ENCODE results near the gene BANF2. TPM values are rescaled to one million over a fixed set of nuclear protein-coding genes. Genes with fewer than 3 reads are reported as not detected.
A peak's percentile ranks its signal among the peaks of the same experiment; 100 is the strongest.

Gene BANF2
- total RNA-seq, 3 donors from 2014 or later: not detected

DNA sequence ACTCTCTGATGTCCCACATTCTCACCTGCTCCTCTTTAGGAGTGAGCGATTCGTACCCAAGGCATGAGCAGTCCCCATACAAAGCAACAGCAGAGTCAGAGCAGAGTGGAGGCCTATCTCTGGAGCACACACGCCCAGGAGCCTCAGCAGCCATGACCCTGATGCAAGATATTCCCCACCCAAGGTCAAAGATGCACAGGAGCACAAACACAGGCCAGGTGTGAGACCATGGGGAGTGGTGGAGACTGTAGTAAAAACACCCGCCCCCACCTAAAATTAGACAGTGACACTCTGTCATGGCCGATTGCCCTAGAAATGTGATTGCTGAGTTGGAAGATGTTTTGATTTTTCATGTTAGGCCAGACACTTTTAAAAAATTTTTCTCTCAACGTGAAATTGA, 39.1 kb upstream of the BANF2 start:
- intact Hi-C loops (cut with DNase I; ENCODE audit: low total_unique reads): no loop called here
- no peaks in the 10 kb centered on the region for H3K9me3 ChIP-seq
- no peak for DNase-seq (ENCODE audit: low spot score in 2 of 2)
- peak overlapping the region; percentile 37 to 66 for H3K27ac ChIP-seq
- H3K4me1 ChIP-seq: no peaks in the 10 kb centered on the region
- H3K36me3 ChIP-seq: no peaks in the 10 kb centered on the region
- H3K27me3 ChIP-seq: no peaks in the 10 kb centered on the region
- TF ChIP-seq POLR2AphosphoS5 (IDR thresholded peaks at IDR 0.05): no peak
- H3K4me3 ChIP-seq: no peak overlapping the region

DNA sequence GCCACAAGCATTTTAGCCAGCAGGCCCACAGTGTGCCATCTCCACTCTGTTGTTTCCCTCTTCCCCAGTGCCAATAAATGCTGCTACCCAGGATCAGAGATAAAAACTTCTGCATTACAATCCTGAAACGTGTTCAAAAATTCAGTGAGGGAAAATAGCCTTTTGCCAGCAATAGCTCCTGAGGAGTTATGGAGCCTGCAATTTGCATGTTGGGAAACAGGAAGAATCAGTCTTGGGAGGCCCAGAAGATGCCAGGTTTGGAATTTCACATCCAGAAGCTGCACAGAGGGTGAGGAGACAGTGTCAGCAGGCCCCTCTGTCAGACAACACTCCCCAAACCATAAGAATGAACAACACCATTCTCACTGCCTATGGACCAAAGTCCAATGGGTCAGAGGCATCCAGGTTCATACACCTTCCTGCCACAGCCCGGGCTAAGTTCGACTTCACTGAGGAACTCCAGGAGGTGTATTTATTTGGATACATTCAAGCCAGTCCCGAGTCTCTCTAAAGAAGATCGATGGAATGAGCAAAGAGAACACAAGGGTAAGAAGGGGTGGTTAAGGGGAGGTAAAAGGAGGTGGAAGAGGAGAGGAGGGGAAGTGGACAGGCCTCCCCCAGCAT, 38.5 kb upstream of the BANF2 start:
- Histone ChIP-seq H3K4me1 (no peaks in the 10 kb centered on the region), H3K9me3 (no peaks in the 10 kb centered on the region), H3K27ac (peak overlapping the region; percentile 37 to 66), H3K4me3 (no peak overlapping the region), H3K36me3 (no peaks in the 10 kb centered on the region), H3K27me3 (no peaks in the 10 kb centered on the region)
- DNase-seq (ENCODE audit: low spot score in 2 of 2): no peak
- TF ChIP-seq CTCF (IDR thresholded peaks at IDR 0.05) (no peak), POLR2AphosphoS5 (IDR thresholded peaks at IDR 0.05) (no peak), POLR2A (IDR thresholded peaks at IDR 0.05) (no peak)
- intact Hi-C loops (cut with DNase I; ENCODE audit: low total_unique reads): no loop called here

DNA sequence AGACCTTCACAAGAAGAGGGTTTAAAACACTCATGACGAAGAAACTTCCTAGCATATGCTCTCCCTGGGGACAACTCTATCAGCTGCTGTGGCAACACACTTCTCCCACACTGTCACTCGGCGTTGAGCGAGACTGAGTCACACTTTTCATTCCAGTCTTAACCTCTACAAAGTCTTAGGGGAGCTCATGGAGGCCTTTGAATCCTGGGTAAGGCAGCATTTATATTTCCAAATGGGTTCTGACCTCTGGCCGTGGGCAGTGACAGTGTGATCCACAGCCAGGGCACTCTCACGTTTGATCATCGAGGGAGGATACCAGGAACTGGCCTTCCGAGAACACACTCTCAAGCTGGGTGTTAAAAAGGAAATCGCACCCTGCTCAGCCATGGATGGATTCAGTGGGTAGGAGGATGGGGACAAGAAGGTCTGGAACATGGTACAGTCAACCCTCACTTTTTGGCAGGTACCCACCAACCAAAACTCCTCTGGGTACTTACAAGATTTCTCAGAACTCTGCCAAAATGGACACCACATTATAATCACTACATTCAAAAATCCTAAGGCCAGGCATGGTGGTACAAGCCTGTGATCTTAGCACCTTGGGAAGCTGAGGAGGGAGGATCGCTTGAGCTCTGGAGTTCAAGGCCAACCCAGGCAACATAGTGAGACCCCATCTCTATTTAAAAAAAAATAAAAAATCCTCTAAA, 37.3 kb upstream of the BANF2 start:
- peak in 1 of 3 donors; percentile 60 for TF ChIP-seq POLR2AphosphoS5 (IDR thresholded peaks at IDR 0.05)
- no peak for TF ChIP-seq CTCF (IDR thresholded peaks at IDR 0.05)
- TF ChIP-seq POLR2A (IDR thresholded peaks at IDR 0.05): no peak
- H3K36me3 ChIP-seq: no peaks in the 10 kb centered on the region
- H3K27me3 ChIP-seq: no peaks in the 10 kb centered on the region
- H3K9me3 ChIP-seq: no peaks in the 10 kb centered on the region
- intact Hi-C loops (cut with DNase I; ENCODE audit: low total_unique reads): no loop called here
- no peak for DNase-seq (ENCODE audit: low spot score in 2 of 2)
- H3K4me1 ChIP-seq: peaks cover 0 to 4% of the 10 kb centered on the region in 2 donors
- peak overlapping the region; percentile 26 to 83 for H3K27ac ChIP-seq
- no peak overlapping the region for H3K4me3 ChIP-seq

GRCh38 chr20:17663040-17663399, 36.7 kb upstream of the BANF2 start:
- DNase-seq (ENCODE audit: low spot score in 2 of 2): no peak
- Histone ChIP-seq H3K4me1 (peaks cover 0 to 4% of the 10 kb centered on the region in 2 donors), H3K36me3 (no peaks in the 10 kb centered on the region), H3K9me3 (no peaks in the 10 kb centered on the region), H3K4me3 (no peak overlapping the region), H3K27ac (peak overlapping the region; percentile 26 to 83), H3K27me3 (no peaks in the 10 kb centered on the region)
- TF ChIP-seq POLR2AphosphoS5 (IDR thresholded peaks at IDR 0.05) (no peak), POLR2A (IDR thresholded peaks at IDR 0.05) (no peak), CTCF (IDR thresholded peaks at IDR 0.05) (no peak)
- intact Hi-C loops (cut with DNase I; ENCODE audit: low total_unique reads): no loop called here

GRCh38 chr20:17663486-17663885, 36.3 kb upstream of the BANF2 start:
- Histone ChIP-seq H3K9me3 (no peaks in the 10 kb centered on the region), H3K36me3 (no peaks in the 10 kb centered on the region), H3K27ac (peak overlapping the region; percentile 31 to 83), H3K27me3 (no peaks in the 10 kb centered on the region), H3K4me1 (peaks cover 0 to 4% of the 10 kb centered on the region in 2 donors), H3K4me3 (no peak overlapping the region)
- intact Hi-C loops (cut with DNase I; ENCODE audit: low total_unique reads): no loop called here
- DNase-seq (ENCODE audit: low spot score in 2 of 2): no peak
- TF ChIP-seq POLR2AphosphoS5 (IDR thresholded peaks at IDR 0.05) (no peak), CTCF (IDR thresholded peaks at IDR 0.05) (no peak), POLR2A (IDR thresholded peaks at IDR 0.05) (no peak)
